Thyroid gland (tissue), 4 donors: Measurements from ENCODE around the gene WWC2.

Experiments used
- POLR2A ChIP-seq, 2 donors: fragments of 450-650 bp; IDR thresholded peaks; one replicate each; pipeline ENCODE4 v1.6.1; 2017; ENCODE audit warnings: antibody characterized with exemption in 2 of 2, mild to moderate bottlenecking in 2 of 2, moderate library complexity in 1 of 2
- TF ChIP-seq, protein P1 (sequence below), 6 experiments: fragments of 200-600 bp in 3 of 6; fragments of 450-650 bp in 3 of 6; sonication (generic) in 3 of 6; IDR thresholded peaks; one replicate each; pipeline ENCODE4 v1.5.1; 2016 to 2019; ENCODE audit warnings: antibody characterized with exemption in 6 of 6, mild to moderate bottlenecking in 2 of 6, inconsistent platforms in 1 of 6, moderate library complexity in 1 of 6

DNA sequence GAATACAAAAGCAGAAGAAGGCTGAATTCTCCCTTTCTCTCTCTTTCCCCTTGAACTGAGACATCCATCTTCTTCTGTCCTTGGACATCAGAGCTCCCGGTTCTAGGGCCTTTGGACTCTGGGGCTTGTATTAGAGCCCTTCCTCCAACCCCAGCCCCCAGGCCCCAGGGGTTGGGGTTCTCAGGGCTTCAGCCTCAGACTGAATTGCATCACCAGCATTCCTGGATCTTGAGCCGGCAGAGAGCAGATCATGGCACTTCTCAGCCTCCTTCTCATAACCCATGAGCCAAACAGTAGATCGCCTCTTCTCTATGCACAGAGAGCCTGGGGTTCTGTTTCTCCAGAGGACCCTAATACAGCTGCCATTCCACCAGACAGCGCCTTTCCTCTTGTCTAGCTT is 248.5 kb downstream of the WWC2 start:
- TF ChIP-seq, protein P1, sequence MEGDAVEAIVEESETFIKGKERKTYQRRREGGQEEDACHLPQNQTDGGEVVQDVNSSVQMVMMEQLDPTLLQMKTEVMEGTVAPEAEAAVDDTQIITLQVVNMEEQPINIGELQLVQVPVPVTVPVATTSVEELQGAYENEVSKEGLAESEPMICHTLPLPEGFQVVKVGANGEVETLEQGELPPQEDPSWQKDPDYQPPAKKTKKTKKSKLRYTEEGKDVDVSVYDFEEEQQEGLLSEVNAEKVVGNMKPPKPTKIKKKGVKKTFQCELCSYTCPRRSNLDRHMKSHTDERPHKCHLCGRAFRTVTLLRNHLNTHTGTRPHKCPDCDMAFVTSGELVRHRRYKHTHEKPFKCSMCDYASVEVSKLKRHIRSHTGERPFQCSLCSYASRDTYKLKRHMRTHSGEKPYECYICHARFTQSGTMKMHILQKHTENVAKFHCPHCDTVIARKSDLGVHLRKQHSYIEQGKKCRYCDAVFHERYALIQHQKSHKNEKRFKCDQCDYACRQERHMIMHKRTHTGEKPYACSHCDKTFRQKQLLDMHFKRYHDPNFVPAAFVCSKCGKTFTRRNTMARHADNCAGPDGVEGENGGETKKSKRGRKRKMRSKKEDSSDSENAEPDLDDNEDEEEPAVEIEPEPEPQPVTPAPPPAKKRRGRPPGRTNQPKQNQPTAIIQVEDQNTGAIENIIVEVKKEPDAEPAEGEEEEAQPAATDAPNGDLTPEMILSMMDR (IDR thresholded peaks at IDR 0.05) = no peak
- no peak for TF ChIP-seq POLR2A (IDR thresholded peaks at IDR 0.05)
